Adrenal gland (tissue), 12 donors: ENCODE data around the gene MAGI1. TPM values are rescaled to one million over a fixed set of nuclear protein-coding genes. Genes with fewer than 3 reads are reported as not detected.

Experiments used
- DNase-seq, 7 donors: peaks; one replicate each; pipeline ENCODE4 v3.0.0-alpha.2; 2019 to 2020
- H3K27ac ChIP-seq, 5 donors: fragments of 200-600 bp; sonication (generic) in 4 of 5; 1 replicate in 3 of 5; 2 replicates in 2 of 5; pipeline versions ENCODE4 v1.5.1 to v1.8.0; 2016 to 2020; ENCODE audit warnings: mild to moderate bottlenecking in 1 of 5
- H3K27me3 ChIP-seq: fragments of 200-600 bp; 2 replicates; pipeline ENCODE4 v1.8.0; 2021
- H3K36me3 ChIP-seq, 2 donors: fragments of 200-600 bp; replicated peaks in 1 of 2; 1 replicate in 1 of 2; 2 replicates in 1 of 2; pipeline versions ENCODE4 v1.5.1 to v1.8.0; 2018 to 2022
- H3K4me1 ChIP-seq, 2 donors: fragments of 200-600 bp; replicated peaks in 1 of 2; 1 replicate in 1 of 2; 2 replicates in 1 of 2; pipeline versions ENCODE4 v1.5.1 to v1.8.0; 2018 to 2021
- H3K4me3 ChIP-seq, 4 donors: fragments of 200-600 bp; sonication (generic) in 3 of 4; one replicate each; pipeline ENCODE4 v1.5.1; 2016 to 2018
- H3K9me3 ChIP-seq, 3 donors: fragments of 200-600 bp; sonication (generic) in 1 of 3; replicated peaks in 1 of 3; 1 replicate in 2 of 3; 2 replicates in 1 of 3; pipeline versions ENCODE4 v1.5.1 to v1.8.0; 2016 to 2021
- CTCF ChIP-seq, 6 experiments: fragments of 450-650 bp in 4 of 6; fragments of 200-600 bp in 2 of 6; sonication (generic) in 1 of 6; IDR thresholded peaks; 1 replicate in 5 of 6; 2 replicates in 1 of 6; pipeline versions ENCODE4 v1.5.1 to v1.8.0; 2016 to 2021; ENCODE audit warnings: antibody characterized with exemption in 6 of 6, mild to moderate bottlenecking in 2 of 6, moderate library complexity in 1 of 6
- POLR2A ChIP-seq, 2 donors: fragments of 450-650 bp; IDR thresholded peaks; one replicate each; pipeline ENCODE4 v1.6.1; 2017; ENCODE audit warnings: antibody characterized with exemption in 2 of 2, mild to moderate bottlenecking in 2 of 2, moderate library complexity in 1 of 2
- WGBS, 4 donors: extraction: QIAGEN DNeasy Blood & Tissue Kit in 2 of 4; methylation state at CpG; one replicate each; pipeline versions ENCODE4 v1.1.5 to v1.1.7; 2013 to 2017; 5-methylcytosine and 5-hydroxymethylcytosine counted together
- intact Hi-C, 2 donors: fragments of 100-400 bp; cut with DNase I; formaldehyde crosslinking; loops; one replicate each; pipeline versions ENCODE4 v1.14.1 to v1.15.0; 2022 to 2023
- polyA plus RNA-seq, 3 donors: library from polyadenylated mRNA; stranded (reverse); fragments of 200-250 nt in 2 of 3; fragments of 350-450 nt in 1 of 3; fragmentation: Illumina TruSeq in 1 of 3; extraction: RNeasy Lipid Tissue Mini Kit (QIAGEN cat#74804) in 1 of 3; gene quantifications; one replicate each; pipeline ENCODE4 v1.2.3, GENCODE V29; 2013 to 2014
- total RNA-seq, 9 donors: library from RNA; depleted of rRNA in 4 of 9; stranded (reverse); fragments of >200 nt in 4 of 9; fragments of 120-200 nt in 1 of 9; fragmentation: NEBNext Ultra II Directional in 1 of 9; extraction: Animal tissue kit (Norgen Biotek cat#: 25700) in 1 of 9; gene quantifications; one replicate each; pipeline versions ENCODE4 v1.1.0 to v1.2.4, GENCODE V29; 2013 to 2023
- donor health status: healthy with polysubstance abuse.
- donor health status: Bipolar disorder and iron deficiency.
- donor health status: DM: yes; HTN: yes; CAD: no.
- donor health status: DM: no; HTN: no; CAD: no.
- donor health status: DM: no; HTN: no; CAD: no.
- donor health status: DM: yes; HTN: yes; CAD: no.

MAGI1 gene
- total and polyA plus RNA-seq, 12 donors, result 4.8 to 31.6 (median 18.5) TPM

GRCh38 chr3:65597226-65597951 is 441.3 kb downstream of the MAGI1 start:
- no peaks in the 10 kb centered on the region for H3K36me3 ChIP-seq
- H3K27ac ChIP-seq, result no peak overlapping the region
- no peaks in the 10 kb centered on the region for H3K27me3 ChIP-seq
- peak in 2 of 7 donors; percentile 1 to 19 for DNase-seq
- TF ChIP-seq POLR2A (IDR thresholded peaks at IDR 0.05) (no peak), CTCF (IDR thresholded peaks at IDR 0.05) (no peak)
- intact Hi-C loops, result no loop called here
- peaks cover 0 to 8% of the 10 kb centered on the region in 2 donors for H3K4me1 ChIP-seq
- 9 to 19% (median 18%) methylated on average over 20 to 34 of the region's 34 CpGs for WGBS, 4 donors
- peak overlapping the region in 1 of 4 donors; percentile 13 for H3K4me3 ChIP-seq
- H3K9me3 ChIP-seq, result no peaks in the 10 kb centered on the region

GRCh38 chr3:65596571-65597225 is 442.0 kb downstream of the MAGI1 start:
- Histone ChIP-seq H3K4me3 (peak overlapping the region in 1 of 4 donors; percentile 13), H3K4me1 (peaks cover 0 to 8% of the 10 kb centered on the region in 2 donors), H3K27me3 (no peaks in the 10 kb centered on the region), H3K27ac (no peak overlapping the region), H3K9me3 (no peaks in the 10 kb centered on the region), H3K36me3 (no peaks in the 10 kb centered on the region)
- TF ChIP-seq POLR2A (IDR thresholded peaks at IDR 0.05) (no peak), CTCF (IDR thresholded peaks at IDR 0.05) (no peak)
- intact Hi-C loops, result no loop called here
- 41 to 51% (median 47%) methylated on average over 13 of the region's 13 CpGs for WGBS, 4 donors
- DNase-seq, result no peak

DNA sequence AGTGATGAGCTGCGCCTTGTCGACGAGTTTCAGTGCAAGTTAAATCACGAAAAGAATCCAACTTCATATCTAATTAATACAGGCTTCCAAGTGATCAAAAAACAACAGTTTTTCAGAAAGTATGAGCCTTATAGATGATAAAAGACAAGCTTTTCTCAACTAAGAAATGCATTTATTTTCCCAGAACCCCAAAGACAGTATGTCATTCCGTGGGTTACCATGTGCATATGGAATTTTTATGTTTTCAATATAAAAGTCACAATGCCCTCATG is 442.8 kb downstream of the MAGI1 start:
- intact Hi-C loops, result no loop called here
- no peaks in the 10 kb centered on the region for H3K27me3 ChIP-seq
- H3K4me3 ChIP-seq, result no peak overlapping the region
- no peaks in the 10 kb centered on the region for H3K36me3 ChIP-seq
- peaks cover 0 to 8% of the 10 kb centered on the region in 2 donors for H3K4me1 ChIP-seq
- 85 to 95% (median 87%) methylated on average over 5 of the region's 5 CpGs for WGBS, 4 donors
- no peak overlapping the region for H3K27ac ChIP-seq
- TF ChIP-seq POLR2A (IDR thresholded peaks at IDR 0.05) (no peak), CTCF (IDR thresholded peaks at IDR 0.05) (no peak)
- H3K9me3 ChIP-seq, result no peaks in the 10 kb centered on the region
- DNase-seq, result no peak

DNA sequence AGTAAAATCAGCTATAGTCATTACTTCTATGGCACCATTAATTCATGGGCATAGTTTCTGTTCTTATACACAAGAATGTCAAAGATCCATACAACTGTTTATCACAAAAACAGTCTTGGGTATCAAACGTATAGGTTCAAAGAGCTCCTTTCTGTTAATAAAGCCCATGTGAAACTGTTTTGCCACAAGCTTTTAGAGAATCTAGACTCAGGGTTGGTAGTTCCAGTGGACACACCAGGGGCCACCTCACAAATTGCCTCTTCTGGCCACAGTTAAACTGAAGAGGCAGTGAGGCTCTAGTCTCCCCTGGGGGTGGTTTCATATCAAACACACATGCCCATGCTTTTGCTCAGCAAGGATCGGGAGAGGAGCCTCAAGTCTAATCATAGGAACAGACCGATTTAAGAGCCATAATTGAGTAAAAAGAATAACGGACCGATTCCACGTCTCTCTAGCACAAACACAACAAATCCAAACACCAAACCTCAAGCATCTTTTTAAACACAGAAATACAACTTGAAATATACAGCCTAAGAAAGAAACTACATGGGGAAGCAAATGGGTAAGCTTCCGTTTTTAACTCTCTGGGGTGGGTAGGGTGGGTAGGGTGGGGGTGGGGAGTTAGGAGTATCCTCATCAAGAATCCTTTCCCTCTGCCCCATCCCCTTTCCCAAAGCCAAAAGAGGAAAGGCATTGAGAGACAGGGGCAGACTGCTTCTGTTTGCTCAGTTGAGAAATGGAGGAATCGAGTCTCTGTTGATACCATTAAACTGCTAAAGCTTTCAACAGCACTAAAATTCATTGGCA is 443.3 kb downstream of the MAGI1 start:
- 80 to 90% (median 83%) methylated on average over 8 of the region's 8 CpGs for WGBS, 4 donors
- Histone ChIP-seq H3K4me3 (no peak overlapping the region), H3K27ac (no peak overlapping the region), H3K36me3 (no peaks in the 10 kb centered on the region), H3K4me1 (peaks cover 0 to 8% of the 10 kb centered on the region in 2 donors), H3K27me3 (no peaks in the 10 kb centered on the region), H3K9me3 (no peaks in the 10 kb centered on the region)
- intact Hi-C loops, result no loop called here
- DNase-seq, result no peak
- no peak for TF ChIP-seq POLR2A (IDR thresholded peaks at IDR 0.05)
- no peak for TF ChIP-seq CTCF (IDR thresholded peaks at IDR 0.05)
